ENCODE measurements around the gene ADAP1. TPM values are rescaled to one million over a fixed set of nuclear protein-coding genes. Genes with fewer than 3 reads are reported as not detected.
A peak's percentile ranks its signal among the peaks of the same experiment; 100 is the strongest.
"Not testable (repeated sequence)": the region's sequence is repeated elsewhere in the genome, so short reads cannot be mapped to it uniquely, and the experiment has no call there.

Gene ADAP1
- total RNA-seq, 1 donor from 2014 or later: 11.9 TPM

DNA sequence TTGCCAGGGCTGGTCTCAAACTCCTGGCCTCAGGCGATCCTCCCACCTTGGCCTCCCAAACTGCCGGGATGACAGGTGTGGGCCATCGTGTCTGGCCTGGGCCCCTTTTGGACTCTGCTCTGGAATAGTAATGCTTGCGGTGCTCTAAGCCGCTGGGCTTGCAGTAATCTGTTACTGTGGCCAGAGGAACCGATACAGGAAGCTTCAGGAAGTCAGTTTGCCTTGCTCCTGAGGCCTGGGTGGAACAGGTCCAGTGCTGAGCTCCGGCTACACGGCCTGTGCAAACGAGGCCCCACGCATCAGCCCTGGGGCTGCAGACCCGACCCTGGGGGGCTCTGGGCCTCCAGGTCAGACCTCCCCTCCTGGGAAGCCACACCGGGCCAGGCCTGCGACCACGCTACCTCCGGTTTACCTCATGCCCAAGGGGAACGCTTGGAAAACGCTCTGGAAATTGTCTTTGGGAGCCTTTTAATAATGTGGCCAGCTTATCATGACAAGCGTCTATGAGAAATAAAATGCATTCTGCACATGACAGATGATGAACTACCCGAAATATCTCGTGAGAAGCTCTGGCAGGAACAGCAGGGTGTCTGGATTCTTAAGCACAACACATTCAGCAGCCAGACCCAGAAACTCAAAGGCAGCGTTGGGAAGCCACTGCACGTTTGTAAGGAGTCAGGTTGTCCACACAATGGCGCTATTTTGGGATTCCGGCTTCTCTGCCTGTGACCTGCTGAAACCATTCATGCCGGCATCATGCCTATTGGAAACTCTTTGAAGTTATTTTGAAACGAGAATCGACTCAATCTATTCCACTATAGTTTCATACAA is 10.1 kb upstream of the ADAP1 start:
- H3K27ac Mint-ChIP-seq: peak overlapping the region; percentile 41
- no peaks in the 10 kb centered on the region for H3K9me3 Mint-ChIP-seq
- TF ChIP-seq, protein P1, sequence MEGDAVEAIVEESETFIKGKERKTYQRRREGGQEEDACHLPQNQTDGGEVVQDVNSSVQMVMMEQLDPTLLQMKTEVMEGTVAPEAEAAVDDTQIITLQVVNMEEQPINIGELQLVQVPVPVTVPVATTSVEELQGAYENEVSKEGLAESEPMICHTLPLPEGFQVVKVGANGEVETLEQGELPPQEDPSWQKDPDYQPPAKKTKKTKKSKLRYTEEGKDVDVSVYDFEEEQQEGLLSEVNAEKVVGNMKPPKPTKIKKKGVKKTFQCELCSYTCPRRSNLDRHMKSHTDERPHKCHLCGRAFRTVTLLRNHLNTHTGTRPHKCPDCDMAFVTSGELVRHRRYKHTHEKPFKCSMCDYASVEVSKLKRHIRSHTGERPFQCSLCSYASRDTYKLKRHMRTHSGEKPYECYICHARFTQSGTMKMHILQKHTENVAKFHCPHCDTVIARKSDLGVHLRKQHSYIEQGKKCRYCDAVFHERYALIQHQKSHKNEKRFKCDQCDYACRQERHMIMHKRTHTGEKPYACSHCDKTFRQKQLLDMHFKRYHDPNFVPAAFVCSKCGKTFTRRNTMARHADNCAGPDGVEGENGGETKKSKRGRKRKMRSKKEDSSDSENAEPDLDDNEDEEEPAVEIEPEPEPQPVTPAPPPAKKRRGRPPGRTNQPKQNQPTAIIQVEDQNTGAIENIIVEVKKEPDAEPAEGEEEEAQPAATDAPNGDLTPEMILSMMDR (IDR thresholded peaks at IDR 0.05): no peak
- no peak for DNase-seq
- ATAC-seq (ENCODE audit: low read depth): peak; percentile 32
- ChIA-PET POLR2A (interaction anchor here (1.3 kb wide), 2 partner anchors 14 to 55 kb away, joined by 4 read pairs; no protein-coding TSS in a partner anchor), CTCF (no interaction called here)
- H3K4me1 Mint-ChIP-seq: peaks cover 26% of the 10 kb centered on the region
- peaks cover 33% of the 10 kb centered on the region for H3K36me3 Mint-ChIP-seq (ENCODE audit: low read depth)
- intact Hi-C loops (cut with micrococcal nuclease): no loop called here
- peaks cover 6% of the 10 kb centered on the region for H3K27me3 Mint-ChIP-seq
- H3K4me3 Mint-ChIP-seq: no peak overlapping the region

DNA sequence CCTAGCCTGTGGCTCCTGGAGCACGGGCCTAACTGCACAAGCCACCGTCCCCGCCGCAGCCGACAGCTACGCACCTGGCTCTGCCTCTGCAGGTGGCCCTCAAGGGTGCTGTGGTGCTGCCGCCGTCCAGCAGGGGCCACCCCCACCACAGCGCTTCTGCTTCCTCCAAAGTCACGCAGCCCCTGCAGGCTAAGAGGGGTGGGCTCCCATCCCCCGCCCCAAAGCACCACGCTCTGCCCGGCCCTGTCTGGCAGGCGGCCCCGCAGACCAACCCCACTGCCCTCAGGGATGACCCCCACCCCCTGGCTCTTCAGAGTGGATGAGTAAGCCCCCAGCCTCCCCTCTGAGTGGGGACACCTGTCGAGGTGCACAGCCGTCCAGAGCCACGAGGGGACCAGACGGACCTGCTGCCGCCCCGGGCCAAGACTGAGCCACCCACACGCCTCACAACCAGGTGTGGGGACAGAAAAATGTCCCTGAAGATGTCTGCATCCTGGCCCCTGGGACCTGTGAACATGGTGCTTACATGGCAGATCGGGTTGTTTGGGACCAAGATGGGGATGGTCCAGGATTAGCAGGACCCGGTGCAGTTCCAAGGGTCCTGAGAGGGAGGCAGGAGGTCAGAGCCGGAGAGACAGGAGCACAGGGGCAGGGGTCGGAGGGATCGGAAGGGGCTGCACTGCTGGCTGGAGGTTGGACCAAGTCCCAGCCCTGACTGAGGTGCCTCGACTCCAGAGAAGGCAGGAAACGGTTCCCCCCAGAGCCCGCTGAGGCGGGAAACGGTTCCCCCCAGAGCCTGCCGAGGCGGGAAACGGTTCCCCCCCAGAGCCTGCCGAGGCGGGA is 9.0 kb upstream of the ADAP1 start:
- Mint-ChIP-seq H3K27ac (no peak overlapping the region), H3K36me3 (ENCODE audit: low read depth) (peaks cover 22% of the 10 kb centered on the region), H3K9me3 (no peaks in the 10 kb centered on the region), H3K27me3 (peaks cover 6% of the 10 kb centered on the region), H3K4me3 (no peak overlapping the region), H3K4me1 (peaks cover 26% of the 10 kb centered on the region)
- ChIA-PET POLR2A (interaction anchor here (0.8 to 1.3 kb wide), 2 partner anchors 53 kb away, joined by 3 to 4 read pairs; no protein-coding TSS in a partner anchor), CTCF (no interaction called here)
- DNase-seq (no peak), ATAC-seq (ENCODE audit: low read depth) (peak; percentile 35)
- intact Hi-C loops (cut with micrococcal nuclease): no loop called here
- TF ChIP-seq, protein P1 (IDR thresholded peaks at IDR 0.05): no peak

DNA sequence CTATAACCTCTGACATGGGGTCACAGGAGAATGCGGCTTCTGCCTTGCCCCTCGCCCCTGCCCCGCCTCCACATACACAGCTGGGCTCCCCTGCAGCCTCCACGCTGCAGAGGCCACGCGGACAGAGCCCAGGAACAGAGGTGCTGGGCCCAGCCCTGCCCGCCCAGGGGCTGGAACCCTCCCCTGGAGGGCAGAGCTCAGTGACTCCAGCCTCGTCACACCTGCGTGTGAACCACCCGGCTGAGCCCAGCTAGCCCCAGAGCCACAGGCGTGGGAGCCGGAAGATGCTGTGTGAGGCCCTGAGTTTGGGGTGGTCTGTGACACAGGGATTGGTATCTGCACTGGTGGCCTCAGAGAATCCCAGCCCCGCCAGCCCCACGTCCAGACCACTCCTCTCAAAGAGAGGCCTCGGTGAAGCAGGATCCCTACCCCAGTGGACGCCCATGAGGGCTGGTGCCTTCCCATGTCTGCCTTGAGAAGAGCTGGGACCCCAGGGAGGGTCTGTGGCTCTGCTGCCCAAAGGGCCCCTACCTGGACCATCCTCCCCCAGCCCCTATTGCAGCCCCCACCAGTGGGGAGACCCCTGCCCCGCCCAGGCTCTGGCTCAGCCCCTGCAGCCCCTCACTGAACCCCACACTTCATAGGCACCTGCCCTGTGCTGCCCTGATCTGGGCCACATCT is 8.1 kb upstream of the ADAP1 start:
- intact Hi-C loops (cut with micrococcal nuclease): no loop called here
- Mint-ChIP-seq H3K27ac (no peak overlapping the region), H3K27me3 (peaks cover 6% of the 10 kb centered on the region), H3K9me3 (no peaks in the 10 kb centered on the region), H3K4me3 (no peak overlapping the region), H3K4me1 (peaks cover 26% of the 10 kb centered on the region), H3K36me3 (ENCODE audit: low read depth) (peaks cover 13% of the 10 kb centered on the region)
- CTCF ChIA-PET: no interaction called here
- TF ChIP-seq, protein P1 (IDR thresholded peaks at IDR 0.05): no peak
- DNase-seq (no peak), ATAC-seq (ENCODE audit: low read depth) (no peak)
- POLR2A ChIA-PET: interaction anchor here (0.8 kb wide), 1 partner anchor 52 kb away, joined by 3 read pairs; no protein-coding TSS in a partner anchor

DNA sequence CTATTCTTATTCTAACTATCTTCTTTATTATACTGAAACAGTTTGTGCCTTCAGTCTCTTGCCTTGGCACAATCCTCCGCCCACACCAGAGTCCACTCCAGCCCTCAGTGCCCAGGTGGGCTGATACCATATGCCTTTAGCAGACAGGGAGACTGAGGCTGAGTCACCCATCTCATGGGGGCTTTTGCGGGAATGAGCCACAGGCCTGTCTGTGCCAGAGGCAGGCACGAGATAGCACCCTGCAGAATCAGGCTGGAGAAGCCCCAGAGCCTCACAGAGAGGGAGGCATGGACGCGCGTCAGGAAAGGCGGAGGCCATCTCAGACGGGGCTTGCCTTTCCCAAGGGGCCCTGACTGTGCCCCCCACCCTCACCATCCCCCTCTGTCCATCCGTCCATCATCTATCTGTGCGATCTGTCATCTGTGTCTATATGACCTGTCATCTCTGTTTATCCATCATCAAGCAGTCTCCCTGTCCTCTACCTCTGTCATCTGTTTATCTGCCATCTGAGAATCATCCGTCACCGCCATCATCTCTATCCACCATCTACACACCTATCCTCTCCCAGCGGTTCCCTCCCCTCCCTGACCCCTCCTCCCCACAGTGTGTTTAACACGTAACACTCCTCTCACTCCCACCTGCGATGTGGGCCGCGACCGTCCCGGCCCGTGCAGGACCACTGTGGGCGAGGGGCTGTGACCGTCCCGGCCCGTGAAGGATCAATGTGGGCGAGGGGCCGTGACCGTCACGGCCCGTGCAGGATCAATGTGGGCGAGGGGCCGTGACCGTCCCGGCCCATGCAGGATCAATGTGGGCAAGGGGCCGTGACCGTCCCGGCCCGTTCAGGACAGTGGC is 7.3 kb upstream of the ADAP1 start:
- Mint-ChIP-seq H3K9me3 (no peaks in the 10 kb centered on the region), H3K27ac (no peak overlapping the region), H3K27me3 (peaks cover 6% of the 10 kb centered on the region), H3K4me1 (peaks cover 26% of the 10 kb centered on the region), H3K36me3 (ENCODE audit: low read depth) (peaks cover 6% of the 10 kb centered on the region), H3K4me3 (no peak overlapping the region)
- intact Hi-C loops (cut with micrococcal nuclease): no loop called here
- ChIA-PET POLR2A (no interaction called here), CTCF (no interaction called here)
- DNase-seq: no peak
- no peak for ATAC-seq (ENCODE audit: low read depth)
- TF ChIP-seq, protein P1 (IDR thresholded peaks at IDR 0.05): no peak

DNA sequence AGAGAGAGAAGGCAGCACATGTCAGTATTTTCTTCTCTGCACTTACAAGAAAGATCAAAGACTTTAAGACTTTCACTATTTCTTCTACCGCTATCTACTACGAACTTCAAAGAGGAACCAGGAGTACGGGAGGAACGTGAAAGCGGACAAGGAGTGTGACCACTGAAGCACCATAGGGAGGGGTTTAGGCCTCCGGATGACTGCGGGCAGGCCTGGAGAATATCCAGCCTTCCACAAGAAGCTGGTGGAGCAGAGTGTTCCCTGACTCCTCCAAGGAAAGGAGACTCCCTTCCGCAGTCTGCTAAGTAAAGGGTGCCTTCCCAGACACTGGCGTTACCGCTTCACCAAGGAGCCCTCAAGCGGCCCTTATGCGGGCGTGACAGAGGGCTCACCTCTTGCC is 6.5 kb upstream of the ADAP1 start:
- DNase-seq; POLR2A ChIA-PET; H3K4me3 Mint-ChIP-seq; H3K36me3 Mint-ChIP-seq (ENCODE audit: low read depth); CTCF ChIA-PET; H3K9me3 Mint-ChIP-seq; ATAC-seq (ENCODE audit: low read depth); H3K27me3 Mint-ChIP-seq; H3K27ac Mint-ChIP-seq; intact Hi-C loops (cut with micrococcal nuclease): not testable (repeated sequence)
- H3K4me1 Mint-ChIP-seq: peaks cover 20% of the 10 kb centered on the region
